ENCODE data around the gene CCDC160.
"Not testable (repeated sequence)": the region's sequence is repeated elsewhere in the genome, so short reads cannot be mapped to it uniquely, and the experiment has no call there.

CCDC160 gene

GRCh38 chrX:134236626-134237614 is at the start of gene CCDC160:
CCDC160 (plus strand) TSS chrX:134237182; CDS start chrX:134244801, 7,619 bp downstream.
- DNase-seq = no peak

- DNase-seq = no peak
These were observed 45.7 kb upstream of the CCDC160 start for GRCh38 chrX:134191281-134191680.

- DNase-seq = no peak
These were observed 42.1 kb upstream of the CCDC160 start for GRCh38 chrX:134194915-134195314.

- no peak for DNase-seq
These were observed 34.4 kb upstream of the CCDC160 start for GRCh38 chrX:134202561-134202960.

GRCh38 chrX:134206221-134206620 is 30.8 kb upstream of the CCDC160 start:
- no peak for DNase-seq

- DNase-seq = no peak
These were observed 26.5 kb upstream of the CCDC160 start for GRCh38 chrX:134210465-134210864.

GRCh38 chrX:134235236-134235635 is 1.7 kb upstream of the CCDC160 start:
- no peak for DNase-seq

- DNase-seq = not testable (repeated sequence)
These were observed 1.2 kb downstream of the CCDC160 start for GRCh38 chrX:134238144-134238543.

GRCh38 chrX:134239016-134239415 is 2.0 kb downstream of the CCDC160 start:
- DNase-seq = no peak

GRCh38 chrX:134240209-134240608 is 3.2 kb downstream of the CCDC160 start:
- no peak for DNase-seq

GRCh38 chrX:134241960-134242619 is 5.1 kb downstream of the CCDC160 start:
- DNase-seq = no peak

- DNase-seq = no peak
These were observed 7.1 kb downstream of the CCDC160 start for GRCh38 chrX:134244043-134244442.

GRCh38 chrX:134246282-134246681 is 9.3 kb downstream of the CCDC160 start:
- no peak for DNase-seq

- no peak for DNase-seq
These were observed 10.5 kb downstream of the CCDC160 start for GRCh38 chrX:134247492-134247891.

- no peak for DNase-seq
These were observed 12.3 kb downstream of the CCDC160 start for GRCh38 chrX:134249241-134249640.

- no peak for DNase-seq
These were observed 14.3 kb downstream of the CCDC160 start for GRCh38 chrX:134251241-134251640.

GRCh38 chrX:134254511-134254910 is 17.5 kb downstream of the CCDC160 start:
- DNase-seq = no peak

- no peak for DNase-seq
These were observed 18.6 kb downstream of the CCDC160 start for GRCh38 chrX:134255555-134255954.

- DNase-seq = no peak
These were observed 19.7 kb downstream of the CCDC160 start for GRCh38 chrX:134256684-134257083.

- no peak for DNase-seq
These were observed 21.2 kb downstream of the CCDC160 start for GRCh38 chrX:134258202-134258601.

GRCh38 chrX:134285934-134286333 is 49.0 kb downstream of the CCDC160 start:
- DNase-seq = not testable (repeated sequence)

GRCh38 chrX:134287346-134287745 is 50.4 kb downstream of the CCDC160 start:
- no peak for DNase-seq

- no peak for DNase-seq
These were observed 57.6 kb downstream of the CCDC160 start for GRCh38 chrX:134294548-134294947.
